Lung (tissue), 12 donors: ENCODE data around the gene CDH4. TPM values are rescaled to one million over a fixed set of nuclear protein-coding genes. Genes with fewer than 3 reads are reported as not detected.
A peak's percentile ranks its signal among the peaks of the same experiment; 100 is the strongest.

Experiments used
- ATAC-seq: fragments of 200-7000 bp; cut with Tn5 transposase; one replicate; pipeline ENCODE4 v1.9.1; 2020; ENCODE audit warnings: moderate number of reproducible peaks; ENCODE audit not compliant: insufficient read depth, low FRiP score
- DNase-seq, 3 donors: peaks; one replicate each; pipeline ENCODE4 v3.0.0-alpha.2; 2013 to 2017
- H3K27ac ChIP-seq, 2 donors: one replicate each; pipeline ENCODE4 v1.5.1; 2013; ENCODE audit warnings: mild to moderate bottlenecking in 2 of 2, moderate library complexity in 2 of 2, control low read depth in 1 of 2, inconsistent platforms in 1 of 2, low read depth in 1 of 2, low read length in 1 of 2
- H3K27me3 ChIP-seq, 3 donors: one replicate each; pipeline ENCODE4 v1.5.1; 2013; ENCODE audit warnings: low read length in 2 of 3; ENCODE audit not compliant: control insufficient read depth in 3 of 3, insufficient read depth in 3 of 3
- H3K36me3 ChIP-seq, 4 donors: one replicate each; pipeline ENCODE4 v1.5.1; 2013; ENCODE audit warnings: low read length in 4 of 4, mild to moderate bottlenecking in 1 of 4, moderate library complexity in 1 of 4; ENCODE audit not compliant: control insufficient read depth in 4 of 4, insufficient read depth in 4 of 4
- H3K4me1 ChIP-seq, 5 donors: one replicate each; pipeline ENCODE4 v1.5.1; 2013; ENCODE audit warnings: low read length in 5 of 5, mild to moderate bottlenecking in 2 of 5, moderate library complexity in 1 of 5; ENCODE audit not compliant: control insufficient read depth in 5 of 5, insufficient read depth in 5 of 5
- H3K4me3 ChIP-seq: one replicate; pipeline ENCODE4 v1.5.1; 2013; ENCODE audit warnings: mild to moderate bottlenecking, control low read depth, moderate library complexity
- H3K9ac ChIP-seq, 2 donors: one replicate each; pipeline ENCODE4 v1.5.1; 2013; ENCODE audit warnings: low read length in 2 of 2, control low read depth in 1 of 2; ENCODE audit not compliant: insufficient read depth in 1 of 2
- H3K9me3 ChIP-seq, 4 donors: one replicate each; pipeline ENCODE4 v1.5.1; 2013; ENCODE audit warnings: low read length in 3 of 4, mild to moderate bottlenecking in 1 of 4, moderate library complexity in 1 of 4; ENCODE audit not compliant: control insufficient read depth in 4 of 4, insufficient read depth in 3 of 4
- WGBS, 2 donors: extraction: QIAGEN DNeasy Blood & Tissue Kit; methylation state at CpG; one replicate each; pipeline ENCODE4 v1.1.7; 2013; 5-methylcytosine and 5-hydroxymethylcytosine counted together
- polyA plus RNA-seq, 2 donors: library from polyadenylated mRNA; stranded (reverse); fragments of 200-250 nt; gene quantifications; one replicate each; pipeline ENCODE4 v1.2.1, GENCODE V29; 2013
- total RNA-seq, 2 donors: library from RNA; depleted of rRNA in 1 of 2; stranded (reverse); fragments of >200 nt in 1 of 2; gene quantifications; one replicate each; pipeline ENCODE4 v1.2.1, GENCODE V29; 2014 to 2021
- TF ChIP-seq, protein P1 (sequence below): IDR thresholded peaks from 2 replicates; pipeline ENCODE4 v1.5.1; 2012; ENCODE audit warnings: mild to moderate bottlenecking; ENCODE audit errors: control extremely low read depth, extremely low read depth
- donor health status: control.
- donor health status: control.
- donor health status: Bipolar disorder and iron deficiency.
- donor health status: healthy.
- donor health status: DM: yes; HTN: yes; CAD: no.

CDH4 gene
- total and polyA plus RNA-seq, 4 donors, result 0.10 to 2.1 (median 0.34) TPM

GRCh38 chr20:61796738-61797137, 544.7 kb downstream of the CDH4 start:
- H3K4me3 ChIP-seq, result no peak overlapping the region
- no peak overlapping the region for H3K27ac ChIP-seq
- ATAC-seq (no peak), DNase-seq (no peak)
- TF ChIP-seq, protein P1, sequence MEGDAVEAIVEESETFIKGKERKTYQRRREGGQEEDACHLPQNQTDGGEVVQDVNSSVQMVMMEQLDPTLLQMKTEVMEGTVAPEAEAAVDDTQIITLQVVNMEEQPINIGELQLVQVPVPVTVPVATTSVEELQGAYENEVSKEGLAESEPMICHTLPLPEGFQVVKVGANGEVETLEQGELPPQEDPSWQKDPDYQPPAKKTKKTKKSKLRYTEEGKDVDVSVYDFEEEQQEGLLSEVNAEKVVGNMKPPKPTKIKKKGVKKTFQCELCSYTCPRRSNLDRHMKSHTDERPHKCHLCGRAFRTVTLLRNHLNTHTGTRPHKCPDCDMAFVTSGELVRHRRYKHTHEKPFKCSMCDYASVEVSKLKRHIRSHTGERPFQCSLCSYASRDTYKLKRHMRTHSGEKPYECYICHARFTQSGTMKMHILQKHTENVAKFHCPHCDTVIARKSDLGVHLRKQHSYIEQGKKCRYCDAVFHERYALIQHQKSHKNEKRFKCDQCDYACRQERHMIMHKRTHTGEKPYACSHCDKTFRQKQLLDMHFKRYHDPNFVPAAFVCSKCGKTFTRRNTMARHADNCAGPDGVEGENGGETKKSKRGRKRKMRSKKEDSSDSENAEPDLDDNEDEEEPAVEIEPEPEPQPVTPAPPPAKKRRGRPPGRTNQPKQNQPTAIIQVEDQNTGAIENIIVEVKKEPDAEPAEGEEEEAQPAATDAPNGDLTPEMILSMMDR, result no peak
- 51 to 60% methylated on average over 11 of the region's 11 CpGs for WGBS, 2 donors
- H3K27me3 ChIP-seq, result no peaks in the 10 kb centered on the region
- no peaks in the 10 kb centered on the region for H3K9me3 ChIP-seq
- H3K9ac ChIP-seq, result no peak overlapping the region
- no peaks in the 10 kb centered on the region for H3K4me1 ChIP-seq
- no peaks in the 10 kb centered on the region for H3K36me3 ChIP-seq

- ATAC-seq (no peak), DNase-seq (peak in 1 of 3 donors; percentile 5)
- Histone ChIP-seq H3K4me3 (no peak overlapping the region), H3K27ac (no peak overlapping the region), H3K36me3 (no peaks in the 10 kb centered on the region), H3K4me1 (no peaks in the 10 kb centered on the region), H3K9ac (no peak overlapping the region), H3K9me3 (no peaks in the 10 kb centered on the region), H3K27me3 (peaks cover 0 to 3% (median 0%) of the 10 kb centered on the region in 3 donors)
- 62 to 64% methylated on average over 7 of the region's 7 CpGs for WGBS, 2 donors
- TF ChIP-seq, protein P1, result no peak
Measured at GRCh38 chr20:61797200-61797599, 545.1 kb downstream of the CDH4 start.

DNA sequence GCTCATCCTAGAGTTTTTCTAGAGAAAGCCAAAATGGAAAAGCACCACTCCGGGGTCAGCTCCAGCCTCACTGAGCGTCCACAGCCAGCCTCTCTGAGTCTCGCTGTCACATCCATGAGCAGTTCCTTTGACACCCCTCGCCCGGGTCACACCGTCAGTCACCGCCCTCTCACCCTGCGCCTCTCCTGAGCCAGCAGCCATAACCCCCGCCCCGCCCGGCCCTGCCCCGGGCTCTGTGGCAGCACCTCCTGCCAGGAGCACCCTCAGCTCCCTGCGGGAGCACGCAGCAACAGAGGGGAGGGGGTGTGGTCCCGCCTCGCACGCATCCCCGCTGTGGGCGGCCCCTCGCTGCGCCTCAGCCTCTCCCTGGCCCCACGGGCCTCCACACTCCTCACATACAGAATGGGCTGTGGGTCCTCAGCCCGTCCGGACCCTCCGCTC, 545.9 kb downstream of the CDH4 start:
- peaks cover 0 to 3% (median 0%) of the 10 kb centered on the region in 5 donors for H3K4me1 ChIP-seq
- H3K27me3 ChIP-seq, result peaks cover 0 to 7% (median 7%) of the 10 kb centered on the region in 3 donors
- DNase-seq, result no peak
- no peak overlapping the region for H3K9ac ChIP-seq
- no peak overlapping the region for H3K27ac ChIP-seq
- WGBS, 2 donors, result 80 to 91% methylated on average over 24 to 25 of the region's 25 CpGs
- H3K36me3 ChIP-seq, result no peaks in the 10 kb centered on the region
- no peak for ATAC-seq
- no peak overlapping the region for H3K4me3 ChIP-seq
- no peaks in the 10 kb centered on the region for H3K9me3 ChIP-seq
- TF ChIP-seq, protein P1, result no peak

DNA sequence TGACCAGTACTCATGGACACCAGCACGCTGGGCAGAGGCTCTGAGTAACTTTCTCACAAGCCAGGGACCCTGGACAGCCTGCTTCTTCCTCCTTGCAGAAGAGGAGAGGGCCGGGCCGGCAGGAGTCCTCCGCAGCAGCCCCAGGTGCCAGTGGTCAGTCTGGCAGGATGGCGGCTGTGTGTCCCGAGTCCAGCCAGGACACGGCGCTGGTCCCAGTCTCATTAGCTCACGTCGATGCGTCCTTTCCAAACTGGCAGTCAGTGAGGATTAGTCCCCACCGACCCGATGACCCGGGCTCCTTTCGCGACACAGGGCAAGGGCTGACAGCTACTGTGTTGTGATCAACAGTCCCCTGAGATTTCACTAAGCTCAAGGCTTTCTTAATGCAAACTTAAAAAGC, 546.6 kb downstream of the CDH4 start:
- Histone ChIP-seq H3K4me1 (peaks cover 0 to 9% (median 0%) of the 10 kb centered on the region in 5 donors), H3K36me3 (no peaks in the 10 kb centered on the region), H3K9ac (no peak overlapping the region), H3K9me3 (no peaks in the 10 kb centered on the region), H3K27me3 (peaks cover 0 to 13% (median 7%) of the 10 kb centered on the region in 3 donors), H3K4me3 (no peak overlapping the region), H3K27ac (no peak overlapping the region)
- 79 to 91% methylated on average over 16 of the region's 16 CpGs for WGBS, 2 donors
- ATAC-seq (no peak), DNase-seq (no peak)
- TF ChIP-seq, protein P1, result no peak
